Activated naive CD4-positive, alpha-beta T cell treated with anti-CD3 and anti-CD28 coated beads, Interleukin-2, amount 50 U/mL, for 24 hours (primary cell): ENCODE data around the gene MEAK7.

Source experiments
- H3K27ac Mint-ChIP-seq: one replicate; pipeline ENCODE4 v1.8.0; 2021; ENCODE audit warnings: mild to moderate bottlenecking, mixed read lengths
- H3K27me3 Mint-ChIP-seq: one replicate; pipeline ENCODE4 v1.8.0; 2021; ENCODE audit warnings: mixed read lengths
- H3K36me3 Mint-ChIP-seq: one replicate; pipeline ENCODE4 v1.8.0; 2021; ENCODE audit warnings: mixed read lengths
- H3K4me1 Mint-ChIP-seq: one replicate; pipeline ENCODE4 v1.8.0; 2021; ENCODE audit warnings: mixed read lengths
- H3K4me3 Mint-ChIP-seq: one replicate; pipeline ENCODE4 v1.8.0; 2021; ENCODE audit warnings: mild to moderate bottlenecking, mixed read lengths
- H3K9me3 Mint-ChIP-seq: one replicate; pipeline ENCODE4 v1.8.0; 2021; ENCODE audit warnings: mixed read lengths

Gene MEAK7

DNA sequence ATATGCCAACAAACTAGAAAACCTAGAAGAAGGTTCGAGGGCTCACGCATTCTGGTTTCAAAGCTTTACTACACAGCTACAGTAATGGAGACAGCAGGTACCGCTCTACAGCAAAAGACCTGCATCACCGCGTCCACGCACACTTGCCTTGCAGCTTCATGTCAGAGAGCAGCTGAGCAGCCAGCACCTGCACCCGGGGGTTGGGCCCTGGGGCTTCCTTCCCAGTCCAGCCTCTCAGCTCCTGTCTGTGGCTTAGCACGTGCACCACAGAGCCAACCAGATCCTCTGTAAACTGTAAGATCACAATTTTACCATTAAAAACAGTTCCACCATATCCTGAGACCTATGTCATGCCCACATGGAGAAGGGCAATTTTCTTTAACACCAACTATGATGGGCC is 15.3 kb downstream of the MEAK7 start:
- no peaks in the 10 kb centered on the region for H3K27me3 Mint-ChIP-seq
- H3K36me3 Mint-ChIP-seq, result peaks cover 12% of the 10 kb centered on the region
- H3K4me1 Mint-ChIP-seq, result no peaks in the 10 kb centered on the region
- no peak overlapping the region for H3K4me3 Mint-ChIP-seq
- H3K9me3 Mint-ChIP-seq, result no peaks in the 10 kb centered on the region
- H3K27ac Mint-ChIP-seq, result no peak overlapping the region

GRCh38 chr16:84487358-84487757 is 17.1 kb downstream of the MEAK7 start:
- H3K9me3 Mint-ChIP-seq, result no peaks in the 10 kb centered on the region
- no peaks in the 10 kb centered on the region for H3K4me1 Mint-ChIP-seq
- H3K4me3 Mint-ChIP-seq, result no peak overlapping the region
- no peak overlapping the region for H3K27ac Mint-ChIP-seq
- peaks cover 8% of the 10 kb centered on the region for H3K36me3 Mint-ChIP-seq
- no peaks in the 10 kb centered on the region for H3K27me3 Mint-ChIP-seq

DNA sequence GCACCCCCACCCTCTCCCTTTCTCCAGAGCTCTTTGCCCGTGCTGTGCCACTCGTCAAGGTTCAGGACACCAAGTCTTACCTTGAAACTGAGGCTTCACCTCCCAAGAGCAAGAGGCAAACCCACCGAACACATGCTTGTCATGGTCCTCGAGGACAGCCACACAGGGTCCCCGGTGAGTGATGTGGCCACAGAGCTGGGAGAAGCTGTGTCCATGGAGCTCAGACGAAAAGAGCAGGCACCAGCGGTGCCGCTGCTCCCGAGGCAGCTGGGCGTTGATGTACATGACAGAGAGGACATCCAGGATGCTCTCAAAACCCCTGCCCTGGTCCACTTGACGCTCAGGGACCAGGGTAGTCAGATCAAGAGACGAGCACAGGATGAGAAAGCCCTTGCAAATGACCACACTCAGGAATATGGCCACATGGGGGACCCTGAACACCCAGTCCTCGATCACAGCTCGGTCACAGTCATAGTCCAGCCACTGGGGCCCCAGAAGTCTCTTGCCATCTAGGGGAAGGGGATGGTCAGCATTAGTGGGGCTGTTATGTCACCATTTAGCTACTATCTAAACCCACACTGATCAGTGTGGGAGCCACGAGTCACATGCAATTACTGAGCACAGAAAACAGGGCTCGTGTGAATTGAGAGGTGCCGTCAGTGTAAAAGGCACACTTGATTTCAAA is 17.8 kb downstream of the MEAK7 start:
- Mint-ChIP-seq H3K4me3 (no peak overlapping the region), H3K9me3 (no peaks in the 10 kb centered on the region), H3K4me1 (no peaks in the 10 kb centered on the region), H3K36me3 (peaks cover 8% of the 10 kb centered on the region), H3K27ac (no peak overlapping the region), H3K27me3 (no peaks in the 10 kb centered on the region)

GRCh38 chr16:84486126-84486525 is 18.3 kb downstream of the MEAK7 start:
- Mint-ChIP-seq H3K4me3 (no peak overlapping the region), H3K36me3 (peaks cover 8% of the 10 kb centered on the region), H3K9me3 (no peaks in the 10 kb centered on the region), H3K27ac (no peak overlapping the region), H3K4me1 (no peaks in the 10 kb centered on the region), H3K27me3 (no peaks in the 10 kb centered on the region)

DNA sequence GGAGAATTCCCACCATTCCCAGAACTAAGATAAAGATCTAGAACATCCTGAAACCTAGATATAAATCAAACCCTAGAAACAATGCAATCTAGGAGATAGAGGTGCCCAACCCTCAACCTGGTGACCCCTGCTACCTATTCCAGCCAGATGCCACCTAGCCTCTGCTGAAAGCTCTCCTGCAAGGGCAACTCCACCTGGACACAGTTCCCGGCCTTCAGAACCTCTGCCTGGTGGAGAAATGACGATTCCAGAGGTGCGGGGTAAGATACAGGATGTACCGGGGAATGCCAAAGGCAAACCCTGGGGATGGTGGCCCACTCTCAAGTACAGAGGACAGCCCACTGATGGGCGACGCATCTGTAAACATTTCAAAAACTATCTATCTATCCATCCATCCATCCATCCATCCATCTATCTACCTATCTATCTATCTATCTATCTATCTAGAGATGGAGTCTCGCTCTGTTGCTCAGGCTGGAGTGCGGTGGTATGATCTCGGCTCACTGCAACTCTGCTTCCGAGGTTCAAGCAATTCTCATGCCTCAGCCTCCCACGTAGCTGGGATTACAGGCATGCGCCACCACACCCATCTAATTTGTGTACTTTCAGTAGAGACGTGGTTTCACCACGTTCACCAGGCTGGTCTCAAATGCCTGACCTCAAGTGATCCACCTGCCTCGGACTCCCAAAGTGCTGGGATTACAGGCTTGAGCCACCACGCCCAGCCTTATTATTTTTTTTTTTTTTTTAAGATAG is 19.0 kb downstream of the MEAK7 start:
- no peaks in the 10 kb centered on the region for H3K27me3 Mint-ChIP-seq
- H3K27ac Mint-ChIP-seq, result no peak overlapping the region
- H3K4me3 Mint-ChIP-seq, result no peak overlapping the region
- no peaks in the 10 kb centered on the region for H3K9me3 Mint-ChIP-seq
- peaks cover 2% of the 10 kb centered on the region for H3K36me3 Mint-ChIP-seq
- no peaks in the 10 kb centered on the region for H3K4me1 Mint-ChIP-seq

DNA sequence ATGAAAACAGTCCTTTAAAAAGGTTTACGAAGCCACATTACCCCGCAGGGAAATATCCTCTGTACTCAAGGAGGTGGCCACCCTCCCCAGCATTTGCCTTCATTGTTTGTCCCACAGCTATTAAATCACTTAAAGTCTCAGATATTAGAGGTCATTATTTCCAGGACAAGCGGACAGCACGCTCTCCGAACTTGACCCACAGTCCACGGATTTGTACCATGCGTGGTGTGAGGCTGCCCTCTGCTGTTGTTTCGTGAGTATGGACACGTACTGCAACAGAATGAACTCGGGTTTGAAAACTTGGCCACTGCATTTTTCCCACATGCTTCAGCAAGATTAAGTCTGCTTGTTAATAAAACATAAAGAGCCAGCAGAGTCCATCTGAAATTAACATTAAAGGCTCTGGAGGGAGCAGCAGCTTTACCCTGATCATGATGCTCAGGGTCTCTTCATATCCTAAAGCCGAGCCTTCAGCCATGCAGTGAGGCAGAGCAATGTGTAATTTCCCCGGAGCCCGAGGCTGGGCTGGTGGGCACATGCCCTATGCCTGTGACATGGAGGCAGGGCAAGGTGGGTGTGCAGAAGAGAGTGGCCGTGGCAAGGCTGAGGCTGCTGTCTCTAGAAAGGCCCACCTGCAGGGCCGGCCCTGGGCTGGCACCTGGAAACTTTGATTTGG is 19.7 kb downstream of the MEAK7 start:
- Mint-ChIP-seq H3K27ac (no peak overlapping the region), H3K36me3 (peaks cover 1% of the 10 kb centered on the region), H3K4me3 (no peak overlapping the region), H3K27me3 (no peaks in the 10 kb centered on the region), H3K4me1 (no peaks in the 10 kb centered on the region), H3K9me3 (no peaks in the 10 kb centered on the region)

DNA sequence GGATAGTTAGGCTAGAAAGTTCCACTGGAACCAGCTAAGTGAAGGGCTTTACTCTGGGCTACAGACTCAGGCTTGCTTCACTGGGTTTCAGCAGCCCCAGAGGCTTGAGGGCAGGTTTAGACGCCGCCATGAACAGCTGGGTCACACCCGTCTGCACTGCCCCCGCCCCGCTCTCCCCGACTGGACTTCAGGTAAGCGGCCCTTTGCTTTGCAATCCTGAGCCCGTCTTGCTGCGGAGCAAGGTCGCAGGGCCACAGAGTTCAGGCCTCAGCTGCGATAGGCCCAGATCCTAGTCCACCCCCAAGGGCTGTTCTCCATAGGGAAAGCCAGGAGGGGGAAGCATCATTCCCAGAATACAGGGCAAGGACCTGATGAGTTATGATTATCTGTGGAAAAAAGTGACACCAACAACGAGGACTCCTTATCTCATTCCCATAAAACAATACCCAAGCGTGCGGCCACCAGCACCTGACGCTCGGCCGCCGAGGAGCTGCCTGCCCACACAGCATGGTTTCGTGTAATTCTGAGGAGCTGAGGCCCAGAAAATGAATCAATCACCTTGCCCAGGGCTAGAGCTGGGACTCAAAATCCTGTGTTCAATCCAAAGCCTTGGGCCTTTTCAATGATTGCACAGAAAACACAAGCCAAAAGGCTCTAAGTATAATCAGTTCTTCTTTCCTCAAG is 20.4 kb downstream of the MEAK7 start:
- Mint-ChIP-seq H3K27ac (no peak overlapping the region), H3K27me3 (no peaks in the 10 kb centered on the region), H3K36me3 (peaks cover 1% of the 10 kb centered on the region), H3K4me1 (no peaks in the 10 kb centered on the region), H3K9me3 (no peaks in the 10 kb centered on the region), H3K4me3 (no peak overlapping the region)

GRCh38 chr16:84482951-84483881 is 21.2 kb downstream of the MEAK7 start:
- no peaks in the 10 kb centered on the region for H3K4me1 Mint-ChIP-seq
- no peaks in the 10 kb centered on the region for H3K9me3 Mint-ChIP-seq
- no peak overlapping the region for H3K27ac Mint-ChIP-seq
- H3K4me3 Mint-ChIP-seq, result no peak overlapping the region
- H3K36me3 Mint-ChIP-seq, result peaks cover 5% of the 10 kb centered on the region
- H3K27me3 Mint-ChIP-seq, result no peaks in the 10 kb centered on the region

DNA sequence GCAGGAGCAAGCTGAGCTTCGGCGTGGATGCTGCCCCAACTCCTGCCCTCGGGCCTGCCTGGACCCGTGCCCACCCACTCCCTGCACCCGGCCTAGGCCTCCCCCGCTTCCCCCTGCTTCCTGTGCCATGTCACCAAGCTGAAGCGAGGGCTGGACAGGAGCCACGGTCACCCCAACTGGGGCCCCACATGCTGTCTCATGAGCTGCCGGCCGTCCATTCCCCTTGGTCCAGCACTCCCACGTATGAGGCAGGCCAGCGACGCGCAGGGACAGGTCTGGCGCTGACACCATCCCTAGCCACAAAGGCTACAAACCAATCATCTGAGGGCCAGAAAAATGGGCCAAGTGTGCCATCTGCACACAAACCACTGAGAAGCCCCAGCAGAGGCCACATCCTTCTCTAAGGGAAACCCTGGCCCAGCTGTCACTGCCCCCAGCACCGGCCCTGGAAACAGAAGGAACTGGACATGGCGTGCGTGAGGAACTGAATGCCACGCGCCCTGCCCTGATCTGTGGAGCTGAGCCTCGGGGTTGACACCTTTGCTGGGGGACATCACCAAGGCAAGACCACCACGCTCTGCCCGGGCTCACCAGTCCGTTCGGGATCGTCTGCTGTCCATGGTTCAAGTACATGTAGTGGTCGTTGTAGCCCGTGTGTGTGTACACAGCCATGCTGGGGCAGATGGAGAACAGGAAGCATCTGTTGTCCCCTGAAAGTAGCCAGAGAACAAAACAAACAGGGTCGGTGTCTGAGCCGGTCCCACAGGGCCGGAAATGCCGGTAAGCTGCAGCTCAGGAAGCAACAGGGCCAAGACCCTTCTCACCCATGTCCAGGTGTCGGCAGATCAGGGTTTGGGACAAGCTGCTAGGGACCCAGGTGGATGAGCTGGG is 22.2 kb downstream of the MEAK7 start:
- Mint-ChIP-seq H3K27ac (no peak overlapping the region), H3K4me3 (no peak overlapping the region), H3K9me3 (no peaks in the 10 kb centered on the region), H3K27me3 (no peaks in the 10 kb centered on the region), H3K4me1 (no peaks in the 10 kb centered on the region), H3K36me3 (peaks cover 3% of the 10 kb centered on the region)

DNA sequence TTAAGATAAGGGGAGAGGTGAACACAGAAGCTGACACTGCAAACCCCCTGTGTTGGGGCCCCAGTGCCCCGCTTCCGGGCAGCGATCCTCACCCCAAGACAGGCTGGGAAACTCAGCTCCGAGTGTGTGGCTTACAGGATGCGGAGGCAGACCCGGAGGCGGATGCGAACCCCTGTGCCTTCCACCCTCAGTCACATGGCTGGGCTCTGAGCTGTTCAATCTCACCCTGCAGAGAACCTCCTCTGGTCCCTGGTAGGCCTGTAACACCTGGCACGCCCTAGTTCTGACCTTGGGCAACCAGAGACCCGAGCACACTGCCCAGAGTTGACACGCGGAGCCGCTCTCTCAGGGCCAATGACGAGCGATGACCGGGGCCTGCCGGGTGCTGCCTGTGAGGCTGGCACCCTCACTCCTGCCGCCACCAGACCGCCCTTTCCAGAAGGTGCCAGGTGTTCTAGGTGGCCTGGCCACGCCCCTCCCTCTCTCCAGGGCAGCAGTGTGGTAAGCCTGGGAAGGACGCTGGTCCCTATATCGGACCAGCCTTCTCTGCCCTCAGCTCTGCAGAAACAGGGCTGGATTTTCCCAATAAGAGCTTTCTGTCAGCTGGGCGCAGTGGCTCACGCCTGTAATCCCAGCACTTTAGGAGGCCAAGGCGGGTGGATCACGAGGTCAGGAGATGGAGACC is 23.3 kb downstream of the MEAK7 start:
- H3K27ac Mint-ChIP-seq, result no peak overlapping the region
- H3K4me1 Mint-ChIP-seq, result no peaks in the 10 kb centered on the region
- H3K27me3 Mint-ChIP-seq, result no peaks in the 10 kb centered on the region
- H3K36me3 Mint-ChIP-seq, result peaks cover 3% of the 10 kb centered on the region
- H3K4me3 Mint-ChIP-seq, result no peak overlapping the region
- no peaks in the 10 kb centered on the region for H3K9me3 Mint-ChIP-seq

GRCh38 chr16:84479716-84480450 is 24.6 kb downstream of the MEAK7 start:
- H3K27me3 Mint-ChIP-seq, result no peaks in the 10 kb centered on the region
- no peak overlapping the region for H3K4me3 Mint-ChIP-seq
- H3K4me1 Mint-ChIP-seq, result no peaks in the 10 kb centered on the region
- H3K9me3 Mint-ChIP-seq, result no peaks in the 10 kb centered on the region
- no peak overlapping the region for H3K27ac Mint-ChIP-seq
- H3K36me3 Mint-ChIP-seq, result peaks cover 8% of the 10 kb centered on the region

DNA sequence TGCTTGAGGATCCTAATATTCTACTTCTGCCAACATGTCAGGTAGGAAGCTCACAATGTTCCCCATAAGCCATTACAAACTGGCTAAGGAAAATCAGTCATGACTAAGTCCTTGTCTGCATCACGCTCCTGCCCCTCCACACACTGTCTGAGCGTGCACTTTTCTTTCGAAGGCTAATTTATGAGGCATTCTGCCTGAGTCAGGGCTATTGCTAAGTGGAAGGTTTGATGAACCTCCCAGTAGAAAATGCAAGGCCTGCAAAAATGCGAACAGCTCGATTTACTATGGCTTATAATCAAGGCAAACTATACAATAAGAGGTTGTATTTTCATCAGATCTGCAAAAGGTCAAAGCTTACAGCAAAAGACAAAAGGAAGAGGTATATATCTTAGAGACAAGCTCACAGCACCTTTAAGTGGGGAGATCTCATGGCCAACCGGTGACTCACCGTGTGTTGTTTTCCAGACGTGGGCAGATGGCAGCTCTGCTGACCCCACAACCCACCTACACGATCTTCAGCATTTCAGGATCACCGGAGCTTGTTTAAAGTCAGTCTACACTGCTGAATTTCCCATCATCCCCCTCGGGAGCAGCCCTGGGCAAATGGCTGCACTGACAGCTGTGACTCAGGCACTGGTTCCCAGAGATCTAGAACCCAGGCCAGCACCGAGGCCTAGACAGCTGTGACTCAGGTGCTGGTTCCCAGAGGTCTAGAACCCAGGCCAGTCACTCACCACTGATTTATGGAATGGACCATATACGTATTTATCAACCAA is 26.1 kb downstream of the MEAK7 start:
- H3K4me3 Mint-ChIP-seq, result no peak overlapping the region
- H3K27ac Mint-ChIP-seq, result no peak overlapping the region
- H3K4me1 Mint-ChIP-seq, result no peaks in the 10 kb centered on the region
- no peaks in the 10 kb centered on the region for H3K27me3 Mint-ChIP-seq
- H3K9me3 Mint-ChIP-seq, result no peaks in the 10 kb centered on the region
- H3K36me3 Mint-ChIP-seq, result peaks cover 17% of the 10 kb centered on the region

DNA sequence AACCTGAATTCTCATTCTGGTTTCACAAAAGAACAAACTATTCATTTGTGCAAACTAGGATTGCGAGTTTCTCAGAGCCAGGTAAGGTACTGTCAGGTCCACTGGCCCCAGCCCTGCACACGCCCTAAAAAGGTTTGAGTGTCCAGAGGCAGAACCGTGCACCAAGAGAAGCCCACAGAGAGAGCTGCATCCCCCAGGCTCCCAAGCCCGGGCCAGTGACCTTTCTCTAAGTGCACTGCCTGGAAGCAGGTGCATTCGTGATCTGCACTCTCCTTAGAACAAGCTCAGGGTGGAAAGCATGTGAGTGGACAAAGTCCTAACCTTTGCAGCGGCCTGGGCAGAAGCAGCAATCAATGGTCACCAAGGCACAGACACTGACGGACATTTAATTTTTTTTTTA is 26.8 kb downstream of the MEAK7 start:
- no peaks in the 10 kb centered on the region for H3K4me1 Mint-ChIP-seq
- H3K27ac Mint-ChIP-seq, result no peak overlapping the region
- no peaks in the 10 kb centered on the region for H3K9me3 Mint-ChIP-seq
- H3K4me3 Mint-ChIP-seq, result no peak overlapping the region
- no peaks in the 10 kb centered on the region for H3K27me3 Mint-ChIP-seq
- H3K36me3 Mint-ChIP-seq, result peaks cover 19% of the 10 kb centered on the region
